HCEC 1CT (cell line): Measurements from ENCODE around the gene MPZL3.
"Not testable (repeated sequence)": the region's sequence is repeated elsewhere in the genome, so short reads cannot be mapped to it uniquely, and the experiment has no call there.

Source experiments
- DNase-seq: peaks from one replicate; pipeline ENCODE4 v3.0.0-alpha.2; 2017

MPZL3 gene

DNA sequence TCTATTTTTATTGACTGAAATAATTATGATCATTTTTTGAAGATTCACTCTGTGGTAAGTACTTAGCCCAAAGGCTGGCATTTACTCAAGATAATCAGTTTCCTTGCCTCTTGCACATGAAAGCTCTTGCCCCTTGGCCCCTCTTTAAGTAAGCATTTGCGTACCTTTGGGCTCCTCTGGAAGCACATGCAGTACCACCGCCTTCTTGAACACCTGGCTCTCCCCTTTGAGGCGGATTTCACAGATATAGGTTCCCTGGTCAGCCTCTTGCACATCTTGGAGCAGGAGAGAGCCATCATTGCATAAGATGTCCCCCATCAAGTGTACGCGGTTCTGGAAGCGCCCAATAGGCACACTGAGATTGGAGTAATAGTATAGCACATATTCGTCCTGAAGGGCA is 41.8 kb downstream of the MPZL3 start:
- no peak for DNase-seq

DNA sequence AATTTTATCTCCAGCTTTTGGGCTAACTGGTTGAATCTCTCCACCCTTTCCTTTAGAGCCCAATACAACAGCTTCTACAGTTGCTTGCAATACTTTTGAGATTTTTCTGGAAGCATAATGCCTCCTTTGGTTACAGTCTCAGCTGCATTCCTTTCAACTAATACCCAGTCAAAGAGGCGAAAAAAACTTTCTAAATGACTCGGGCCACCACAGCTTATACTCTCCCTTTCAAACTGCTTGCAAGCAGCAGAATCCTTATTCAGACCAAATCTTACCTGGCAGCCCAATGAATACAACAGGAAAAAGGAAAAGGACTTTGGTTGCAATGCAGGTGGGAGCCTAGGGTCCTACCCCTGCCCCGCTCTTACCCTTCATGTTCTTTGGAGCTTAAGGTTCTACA is 43.1 kb downstream of the MPZL3 start:
- DNase-seq: no peak

DNA sequence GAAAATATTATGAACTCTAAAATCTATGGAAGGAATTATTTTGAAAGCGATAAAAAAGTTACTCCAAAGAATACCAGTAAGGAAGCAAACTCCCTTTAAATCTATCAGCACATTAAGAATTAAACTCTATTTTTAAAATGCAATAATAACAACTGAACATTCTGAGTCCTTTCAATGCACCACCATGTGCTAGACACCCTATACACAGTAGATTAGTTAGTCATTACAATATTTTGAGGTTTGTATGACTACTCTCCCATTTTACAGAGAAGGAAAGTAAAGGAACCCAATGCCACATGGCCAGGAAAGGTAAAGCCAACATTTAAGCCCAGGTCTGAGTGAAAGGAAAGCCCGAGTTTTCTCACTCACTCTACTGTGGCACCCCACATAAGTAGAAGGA is 45.1 kb downstream of the MPZL3 start:
- no peak for DNase-seq

DNA sequence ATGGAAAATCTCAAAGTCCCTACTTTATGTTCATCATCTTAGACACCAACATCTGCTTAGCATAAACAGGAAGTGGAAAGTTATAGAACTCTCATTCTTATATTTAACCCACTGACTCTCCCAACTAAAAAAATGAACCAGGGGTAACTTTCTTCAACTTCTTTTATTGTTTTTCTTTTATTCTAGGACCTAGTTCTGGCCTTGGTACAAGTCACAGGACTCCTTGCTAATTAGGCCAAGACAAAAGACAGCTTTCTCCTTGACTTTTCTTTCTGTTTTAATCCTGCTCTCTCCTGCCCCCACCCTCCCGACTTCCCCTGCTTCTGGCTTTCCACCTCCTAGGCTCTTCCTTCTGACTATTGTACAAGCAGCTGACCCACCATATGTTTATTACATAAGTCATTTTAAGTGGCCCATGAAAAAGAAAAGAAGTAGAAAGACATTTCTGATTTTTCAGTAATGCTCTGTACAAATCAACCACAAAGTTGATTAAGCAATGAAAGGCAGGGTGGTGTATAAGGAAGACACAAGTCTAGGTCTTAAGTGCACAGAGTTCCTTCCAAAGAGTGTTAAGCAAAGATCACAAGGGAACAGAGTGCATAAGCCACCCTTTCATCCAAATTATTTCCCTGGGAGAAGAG is 45.7 kb downstream of the MPZL3 start:
- no peak for DNase-seq

DNA sequence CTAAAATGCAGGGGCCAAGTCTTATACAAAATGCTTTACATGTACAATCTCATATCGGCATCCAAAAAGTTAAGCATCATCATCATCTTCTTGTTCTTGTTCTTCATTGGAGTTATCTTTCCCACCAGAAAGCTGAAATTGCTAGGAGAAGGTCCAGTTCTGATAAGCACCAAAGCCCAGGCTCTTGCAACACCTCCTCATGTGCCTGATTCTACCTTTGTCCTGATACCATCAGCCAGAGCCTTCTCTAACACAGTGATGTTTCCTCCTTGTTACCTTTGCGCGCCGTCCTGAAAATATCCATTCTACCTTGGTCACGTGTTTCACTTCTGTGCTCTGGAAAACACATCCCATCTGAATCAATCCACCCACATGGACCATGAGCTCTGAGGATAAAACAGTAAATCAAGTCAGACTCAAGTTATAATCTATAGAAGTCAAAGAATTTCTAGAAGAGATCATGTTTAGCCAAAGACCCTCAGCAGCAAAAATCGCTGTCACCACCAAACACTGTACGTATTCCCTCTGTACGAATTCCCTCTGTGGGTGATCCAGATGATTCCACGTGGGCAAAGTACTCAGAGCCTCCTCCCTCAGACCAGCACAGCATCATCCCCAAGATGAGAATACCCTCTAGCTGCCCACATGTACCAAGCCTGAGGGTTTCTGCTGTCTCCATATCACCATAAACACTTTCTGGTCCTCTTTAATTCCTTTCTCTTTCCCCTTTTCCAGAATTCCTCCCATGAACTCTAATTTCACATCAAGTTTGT is 46.4 kb downstream of the MPZL3 start:
- no peak for DNase-seq

DNA sequence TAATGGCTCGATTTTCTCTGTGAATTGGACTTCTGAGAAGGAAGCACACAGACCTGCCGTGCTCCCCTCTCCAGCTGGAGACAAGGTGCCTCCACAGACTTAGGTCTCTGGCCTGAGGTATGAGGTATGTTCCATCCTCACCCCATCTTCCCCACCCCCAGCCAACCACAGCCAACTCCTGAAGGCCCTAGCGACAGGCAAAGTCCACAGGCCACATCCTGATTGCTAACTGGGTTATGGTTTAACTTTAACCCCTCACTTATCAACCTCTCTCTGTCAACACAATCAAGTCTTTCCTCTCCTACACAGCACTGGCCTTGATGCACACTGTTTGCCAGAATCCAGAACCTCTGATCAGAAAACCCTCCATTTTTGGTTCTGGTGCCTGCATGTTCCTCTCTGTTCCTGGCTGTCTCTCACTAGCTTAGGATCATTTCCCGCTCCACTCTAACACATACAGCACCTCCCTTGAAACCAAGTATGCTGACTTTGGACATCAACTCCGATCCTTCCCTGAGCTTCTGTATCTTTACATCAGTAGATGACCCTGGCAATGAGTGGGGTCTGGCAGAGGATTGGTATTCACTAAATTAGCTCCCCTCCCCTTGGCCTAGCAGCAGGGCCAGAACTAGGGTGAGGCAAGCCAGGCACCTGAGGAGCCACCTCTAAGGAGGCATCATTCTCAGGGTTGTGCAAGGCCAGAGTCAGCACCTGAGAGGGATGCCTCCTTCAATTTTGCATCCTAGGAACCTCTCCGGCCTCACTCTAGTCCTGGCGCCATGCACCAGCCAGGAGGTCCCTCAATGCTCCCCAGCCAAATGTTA is 49.4 kb downstream of the MPZL3 start:
- no peak for DNase-seq

DNA sequence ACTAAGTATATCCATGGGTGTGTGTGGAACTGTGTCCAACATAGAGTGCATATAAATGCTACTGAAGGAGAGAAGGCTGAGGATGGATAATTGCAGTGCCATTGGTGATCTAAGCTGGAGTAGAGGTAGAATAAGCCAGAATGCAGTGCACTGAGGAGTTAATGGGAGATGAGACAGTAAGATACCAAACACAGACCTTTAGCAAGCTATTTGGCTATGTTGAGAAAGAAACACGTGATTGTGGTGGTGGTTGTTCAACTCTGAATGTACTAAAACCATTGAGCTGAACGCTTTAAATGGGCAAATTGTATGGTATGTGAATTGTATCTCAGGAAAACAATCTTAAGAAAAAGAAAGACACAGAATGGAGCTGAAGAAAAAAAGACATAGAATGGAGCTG is 50.2 kb downstream of the MPZL3 start:
- no peak for DNase-seq

DNA sequence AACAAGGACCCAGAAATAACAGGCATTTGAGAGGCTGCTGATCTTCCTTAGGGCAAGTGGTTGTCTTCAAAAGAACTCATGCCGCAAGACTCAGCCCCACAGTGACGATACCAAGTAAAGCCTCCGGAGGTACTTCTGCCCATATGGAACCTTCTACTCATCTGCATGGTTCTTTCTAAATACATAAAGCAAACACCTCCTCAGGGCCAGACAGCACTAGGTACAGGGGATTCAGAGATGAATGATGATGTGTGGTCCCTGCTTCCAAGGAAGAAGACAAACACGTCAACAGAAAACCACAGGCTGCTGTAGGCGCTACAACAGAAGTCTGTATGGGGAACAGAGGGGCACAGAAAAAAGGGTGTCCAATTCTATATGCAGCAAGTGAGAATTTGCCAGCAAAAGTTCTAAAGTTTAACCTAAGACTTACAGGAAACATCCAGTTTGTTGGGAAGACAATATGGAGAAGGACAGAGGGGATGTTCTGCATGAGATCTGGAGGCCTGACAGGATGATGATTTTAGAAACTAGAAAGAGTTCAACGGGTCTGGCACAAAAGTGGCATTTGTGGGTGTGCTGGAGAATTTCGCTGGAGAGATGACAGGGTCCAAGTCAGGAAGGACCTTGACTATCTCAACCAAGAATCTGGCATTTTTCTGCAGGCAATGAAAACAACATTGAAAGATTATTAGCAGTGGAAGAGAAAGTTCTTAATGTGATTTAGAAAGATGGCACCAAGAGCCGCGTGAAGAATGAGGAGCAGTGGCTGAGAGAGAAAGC is 51.1 kb downstream of the MPZL3 start:
- DNase-seq: no peak

DNA sequence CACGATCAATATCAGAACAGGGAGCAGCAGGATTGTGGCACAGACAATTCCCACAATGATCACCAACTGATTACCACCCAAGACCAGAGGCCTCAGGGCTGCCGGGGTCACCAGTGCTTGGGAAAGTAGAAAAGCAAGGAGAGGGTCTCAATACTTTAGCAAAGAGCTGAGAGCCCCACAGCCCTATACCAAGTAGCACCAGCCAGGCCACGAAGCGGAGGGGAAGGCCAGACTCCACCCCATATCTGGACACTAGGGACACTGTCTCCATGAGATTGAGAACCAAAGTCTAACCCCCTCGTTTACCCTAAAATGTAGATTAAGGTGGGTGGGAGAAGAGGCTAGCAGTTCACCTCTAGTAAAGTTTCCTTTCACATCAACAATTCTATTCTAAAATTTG is 51.7 kb downstream of the MPZL3 start:
- DNase-seq: no peak

DNA sequence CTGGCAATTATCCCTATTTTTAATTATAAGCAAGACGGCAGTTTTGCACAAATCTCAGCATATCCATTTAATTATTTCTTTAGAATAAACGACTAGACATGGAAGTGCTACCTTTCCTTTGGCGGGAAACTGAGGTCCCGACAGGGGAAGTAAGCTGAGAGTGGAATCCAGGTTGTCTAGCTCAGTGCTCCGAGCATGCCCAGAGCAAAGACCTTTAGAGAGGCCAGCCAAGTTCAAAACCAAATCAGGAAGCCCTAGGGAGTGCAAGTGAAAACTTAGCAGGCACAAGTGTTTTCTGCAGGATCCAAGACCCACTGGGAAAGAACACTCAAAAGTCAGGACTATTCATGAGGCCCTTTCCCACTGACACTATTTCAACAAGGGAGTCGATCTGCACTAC is 53.0 kb downstream of the MPZL3 start:
- DNase-seq: no peak

DNA sequence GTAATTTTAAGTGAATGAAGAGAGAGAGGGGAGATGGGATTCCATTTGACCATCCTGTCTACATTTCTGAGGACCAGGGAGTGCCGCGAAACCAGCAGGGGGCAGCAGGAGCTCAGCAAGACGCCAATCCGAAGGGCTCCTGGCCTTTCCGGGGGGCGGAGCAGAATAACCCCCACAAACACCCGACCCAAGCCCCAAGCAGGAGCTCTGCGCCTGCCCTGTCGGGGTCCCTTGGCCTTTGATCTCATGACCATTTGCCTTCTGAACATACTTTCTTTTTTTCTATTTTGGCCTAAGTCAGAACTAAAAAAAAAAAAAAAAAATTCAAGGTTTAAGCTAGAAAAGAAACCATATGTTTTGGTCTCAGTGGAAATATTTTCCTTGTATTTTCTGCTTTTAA is 53.8 kb downstream of the MPZL3 start:
- DNase-seq: peak; percentile 41

DNA sequence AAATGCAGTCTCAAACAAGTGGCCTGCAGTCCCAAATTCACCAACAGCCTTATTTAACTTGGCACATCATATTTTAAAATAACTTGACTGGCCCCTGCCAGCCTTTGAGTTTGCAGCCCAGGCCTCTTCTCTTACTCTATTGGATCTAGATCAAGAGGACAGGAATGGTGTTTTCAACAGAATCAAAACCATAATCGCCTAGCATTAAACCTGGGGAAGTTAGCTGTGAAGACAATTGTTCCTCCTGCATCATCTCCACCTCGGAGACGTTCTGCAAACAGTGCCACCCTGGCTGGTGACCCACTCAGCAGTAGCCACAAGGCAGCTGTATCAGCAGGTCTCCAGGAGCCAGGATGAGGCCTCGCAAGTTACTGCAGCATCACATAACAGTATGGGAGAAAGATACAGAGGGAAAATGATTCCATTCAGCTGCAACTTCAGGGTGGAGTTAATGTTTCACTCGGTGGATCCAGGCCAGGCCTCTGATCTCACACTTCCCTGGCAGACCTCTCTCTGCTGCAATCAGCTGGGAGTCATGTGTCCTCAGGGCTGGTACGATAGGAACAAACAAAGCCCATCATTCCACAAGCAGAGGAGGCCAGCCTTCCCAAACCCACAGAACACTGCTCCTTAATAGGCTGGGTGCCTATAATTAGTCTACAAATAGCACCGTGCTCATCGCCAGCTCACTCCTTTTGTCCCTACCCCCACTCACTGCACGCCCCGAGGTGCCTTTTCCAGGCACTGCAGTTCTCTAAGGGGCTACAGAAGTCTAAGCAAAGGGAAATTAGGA is 57.1 kb downstream of the MPZL3 start:
- peak; percentile 17 for DNase-seq

DNA sequence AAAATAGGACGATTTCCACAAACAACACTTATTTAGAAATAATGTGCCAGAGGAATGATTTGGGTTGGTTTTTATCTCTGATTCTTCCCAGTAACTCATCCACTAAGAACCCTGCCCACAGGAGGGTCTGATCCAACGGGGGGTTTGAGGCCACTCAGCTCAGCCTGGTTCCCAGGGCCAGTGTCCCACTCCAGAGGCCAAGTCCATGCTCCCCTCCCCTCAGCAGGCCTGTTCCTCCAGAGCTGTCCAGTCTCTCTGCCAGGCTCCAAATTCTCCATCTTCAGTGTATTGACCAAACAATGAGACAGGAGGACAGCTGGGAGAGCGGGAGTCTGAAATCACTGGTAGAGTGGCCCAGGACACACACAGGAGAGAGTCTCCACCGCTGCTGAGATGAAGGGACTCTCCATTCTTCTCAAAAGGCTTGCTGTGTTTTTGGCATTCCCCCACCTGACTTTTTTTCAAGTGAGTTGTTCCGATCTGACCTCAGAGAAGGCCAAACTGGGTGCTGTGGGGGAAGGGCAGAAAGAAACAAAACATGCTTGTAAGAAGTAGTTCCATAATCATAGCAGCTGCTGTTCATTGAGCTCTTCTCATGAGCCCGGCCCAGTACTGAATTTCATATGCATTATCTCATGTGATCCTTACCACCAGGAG is 58.1 kb downstream of the MPZL3 start:
- DNase-seq: no peak

DNA sequence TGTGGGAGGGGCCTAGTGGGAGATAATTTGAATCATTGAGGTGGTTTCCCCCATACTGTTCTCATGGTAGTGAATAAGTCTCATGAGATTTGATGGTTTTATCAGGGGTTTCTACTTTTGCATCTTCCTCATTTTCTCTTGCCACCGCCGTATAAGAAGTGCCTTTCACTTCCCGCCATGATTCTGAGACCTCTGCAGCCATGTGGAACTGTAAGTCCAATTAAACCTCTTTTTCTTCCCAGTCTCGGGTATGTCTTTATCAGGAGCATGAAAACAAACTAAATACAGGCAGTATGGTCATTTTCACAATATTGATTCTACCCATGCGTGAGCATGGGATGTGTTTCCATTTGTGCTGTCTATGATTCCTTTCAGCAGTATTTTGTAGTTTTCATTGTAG is 59.3 kb downstream of the MPZL3 start:
- not testable (repeated sequence) for DNase-seq

DNA sequence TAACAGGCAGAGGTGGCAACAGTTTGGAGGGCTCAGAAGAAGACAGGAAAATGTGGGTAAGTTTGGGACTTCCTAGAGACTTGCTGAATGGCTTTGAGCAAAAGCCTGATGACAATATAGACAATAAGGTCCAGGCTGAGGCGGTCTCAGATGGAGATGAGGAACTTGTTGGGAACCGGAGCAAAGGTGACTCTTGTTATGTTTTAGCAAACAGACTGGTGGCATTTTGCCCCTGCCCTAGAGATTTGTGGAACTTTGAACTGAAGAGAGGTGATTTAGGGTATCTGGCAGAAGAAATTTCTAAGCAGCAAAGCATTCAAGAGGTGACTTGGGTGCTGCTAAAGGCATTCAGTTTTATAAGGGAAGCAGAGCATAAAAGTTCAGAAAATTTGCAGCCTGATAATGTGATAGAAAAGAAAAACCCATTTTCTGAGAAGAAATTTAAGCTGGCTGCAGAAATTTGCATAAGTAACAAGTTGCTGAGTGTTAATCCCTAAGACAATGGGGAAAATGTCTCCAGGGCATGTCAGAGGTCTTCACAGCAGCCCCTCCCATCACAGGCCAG is 61.1 kb downstream of the MPZL3 start:
- DNase-seq: not testable (repeated sequence)

DNA sequence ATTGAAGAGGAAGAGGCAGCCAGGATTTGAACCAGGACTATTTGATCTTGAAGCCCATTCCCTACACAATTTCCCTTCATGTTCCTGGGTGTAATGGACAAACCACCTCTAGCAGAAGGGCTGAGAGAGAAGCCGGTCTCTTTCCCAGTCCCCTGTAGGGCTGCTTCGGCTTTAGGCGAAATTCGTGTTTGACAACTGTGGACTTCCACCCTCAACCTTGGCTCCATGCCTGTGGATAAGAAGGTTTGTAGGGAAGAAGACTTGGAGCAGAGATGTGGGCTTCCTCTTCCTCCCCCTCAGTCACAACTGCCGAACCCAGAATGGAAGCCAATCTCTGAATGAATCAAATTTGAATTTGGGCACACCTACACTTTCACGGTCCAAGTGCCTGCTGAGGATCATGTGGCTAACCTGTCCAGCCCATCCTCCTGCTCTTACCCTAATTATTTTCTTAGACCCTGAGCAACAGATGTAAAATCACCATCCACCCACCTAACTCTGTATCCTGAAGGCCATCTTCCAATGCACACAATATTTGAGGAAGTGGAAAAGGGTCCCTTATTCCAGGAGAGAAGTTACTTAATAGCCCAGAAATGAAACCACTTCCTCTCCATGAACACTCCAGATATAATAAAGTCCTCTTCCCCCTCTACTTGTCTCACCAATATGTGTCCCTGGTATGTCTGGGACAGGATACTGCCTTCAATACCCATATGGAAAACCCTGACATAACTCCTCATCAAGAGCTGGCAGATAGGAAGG is 65.6 kb downstream of the MPZL3 start:
- DNase-seq: no peak

DNA sequence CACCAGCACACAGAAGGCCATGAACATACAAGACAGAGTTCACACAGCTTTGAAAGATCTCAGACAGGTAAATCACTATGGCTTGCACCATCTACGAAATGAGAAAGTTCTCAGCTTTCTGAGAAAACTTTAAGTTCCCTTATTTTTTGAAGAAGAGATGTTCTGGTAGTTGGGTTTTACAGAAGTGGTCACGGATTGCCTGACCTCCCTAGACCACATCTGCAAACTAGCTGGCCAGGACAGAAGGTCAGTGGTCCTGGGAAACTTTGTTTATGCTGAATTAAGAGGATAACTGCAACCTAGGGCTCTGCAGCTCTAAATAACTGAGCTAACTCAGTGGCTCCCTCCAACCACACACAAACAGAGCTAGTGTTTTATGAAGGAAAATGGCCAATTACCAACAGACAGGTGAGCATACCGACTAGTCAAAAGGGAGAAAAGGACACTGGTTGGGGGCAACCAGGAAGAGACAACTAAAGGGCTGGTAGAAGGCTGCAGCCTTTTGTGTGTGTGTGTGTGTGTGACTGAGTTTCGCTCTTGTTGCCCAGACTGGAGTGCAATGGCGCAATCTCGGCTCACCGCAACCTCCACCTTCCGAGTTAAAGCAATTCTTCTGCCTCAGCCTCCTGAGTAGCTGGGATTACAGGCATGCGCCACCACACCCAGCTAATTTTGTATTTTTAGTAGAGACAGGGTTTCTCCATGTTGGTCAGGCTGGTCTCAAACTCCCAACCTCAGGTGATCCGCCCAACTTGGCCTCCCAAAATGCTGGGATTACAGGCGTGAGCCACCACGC is 67.2 kb downstream of the MPZL3 start:
- no peak for DNase-seq

DNA sequence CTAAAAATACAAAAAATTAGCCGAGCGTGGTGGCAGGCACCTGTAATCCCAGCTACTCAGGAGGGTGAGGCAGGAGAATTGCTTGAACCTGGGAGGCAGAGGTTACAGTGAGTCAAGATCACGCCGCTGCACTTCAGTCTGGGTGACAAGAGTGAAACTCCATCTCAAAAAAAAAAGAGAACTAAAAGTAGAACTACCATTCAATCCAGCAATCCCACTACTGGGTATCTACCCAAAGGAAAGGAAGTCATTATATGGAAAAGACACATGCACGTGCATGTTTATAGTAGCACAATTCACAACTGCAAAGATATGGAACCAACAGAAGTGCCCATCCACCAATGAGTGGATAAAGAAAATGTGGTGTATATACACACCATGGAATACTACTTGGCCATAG is 68.5 kb downstream of the MPZL3 start:
- not testable (repeated sequence) for DNase-seq

DNA sequence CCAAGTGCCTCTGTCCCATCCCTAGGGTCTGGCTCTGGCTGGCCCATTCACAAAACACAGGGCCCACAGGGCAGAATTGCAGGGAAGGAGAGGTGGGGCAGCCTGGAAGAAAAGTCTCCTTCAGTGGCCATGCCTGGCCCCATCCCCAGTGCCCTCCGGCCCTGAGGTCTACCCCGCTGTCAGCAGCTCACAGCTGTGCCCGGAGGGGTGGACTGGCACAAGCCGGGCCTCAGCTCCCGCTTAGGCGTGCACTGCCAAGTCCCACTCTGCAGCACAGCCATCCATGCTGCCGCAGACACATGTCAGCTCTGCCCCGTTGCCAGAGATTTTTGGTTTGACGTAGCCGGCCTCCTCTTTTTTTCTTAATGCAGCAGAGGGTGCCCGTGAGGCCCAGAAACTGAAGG is 71.9 kb downstream of the MPZL3 start:
- DNase-seq: no peak

DNA sequence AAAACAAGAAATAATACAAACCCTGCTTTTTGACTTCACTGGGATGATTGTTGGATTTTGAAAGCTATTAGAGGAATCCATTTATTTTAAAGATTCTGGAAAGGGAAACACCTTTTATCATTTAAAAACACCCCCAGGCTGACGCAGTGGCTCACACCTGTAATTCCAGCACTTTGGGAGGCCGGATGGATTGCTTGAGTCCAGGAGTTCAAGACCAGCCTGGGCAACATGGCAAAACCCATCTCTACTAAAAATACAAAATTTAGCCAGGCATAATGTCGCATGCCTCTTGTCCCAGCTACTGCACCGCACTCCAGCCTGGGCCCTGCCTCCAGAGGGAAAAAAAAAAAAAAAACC is 75.4 kb downstream of the MPZL3 start:
- no peak for DNase-seq
